Breast epithelium (tissue), 4 donors: ENCODE measurements around the gene SLC6A19. TPM values are rescaled to one million over a fixed set of nuclear protein-coding genes. Genes with fewer than 3 reads are reported as not detected.

Source experiments
- DNase-seq, 2 donors: peaks; one replicate each; pipeline ENCODE4 v3.0.0-alpha.2; 2019; ENCODE audit warnings: low spot score in 2 of 2
- H3K27ac ChIP-seq, 2 donors: fragments of 200-600 bp; sonication (generic) in 1 of 2; one replicate each; pipeline ENCODE4 v1.5.1; 2016 to 2019; ENCODE audit warnings: mild to moderate bottlenecking in 1 of 2
- H3K27me3 ChIP-seq, 2 donors: fragments of 200-600 bp; sonication (generic) in 1 of 2; one replicate each; pipeline versions ENCODE4 v1.5.1 to v1.6.0; 2017 to 2019; ENCODE audit warnings: control low read depth in 1 of 2, mild to moderate bottlenecking in 1 of 2
- H3K36me3 ChIP-seq: fragments of 200-600 bp; one replicate; pipeline ENCODE4 v1.5.1; 2019
- H3K4me1 ChIP-seq, 2 donors: fragments of 200-600 bp; sonication (generic); one replicate each; pipeline ENCODE4 v1.5.1; 2016 to 2019; ENCODE audit warnings: control low read depth in 1 of 2
- H3K4me3 ChIP-seq, 3 donors: fragments of 200-600 bp; sonication (generic); 1 replicate in 2 of 3; 2 replicates in 1 of 3; pipeline ENCODE4 v1.5.1; 2016 to 2019; ENCODE audit warnings: mild to moderate bottlenecking in 3 of 3, moderate library complexity in 2 of 3
- H3K9me3 ChIP-seq, 2 donors: fragments of 200-600 bp; sonication (generic) in 1 of 2; one replicate each; pipeline ENCODE4 v1.5.1; 2016 to 2019; ENCODE audit warnings: control low read depth in 1 of 2
- POLR2A ChIP-seq: fragments of 450-650 bp; IDR thresholded peaks from one replicate; pipeline ENCODE4 v1.6.1; 2016; ENCODE audit warnings: antibody characterized with exemption, mild to moderate bottlenecking, moderate library complexity
- POLR2AphosphoS5 ChIP-seq, 3 donors: sonication (generic); formaldehyde crosslinking; IDR thresholded peaks; one replicate each; pipeline ENCODE4 v1.6.1; 2017; ENCODE audit warnings: antibody characterized with exemption in 3 of 3
- intact Hi-C: fragments of 100-400 bp; cut with DNase I; formaldehyde crosslinking; loops from one replicate; pipeline ENCODE4 v1.15.1; 2023; ENCODE audit warnings: low total_unique reads
- total RNA-seq, 3 donors: library from RNA; depleted of rRNA; stranded (reverse); fragments of >200 nt; gene quantifications; one replicate each; pipeline ENCODE4 v1.1.0, GENCODE V29; 2016
- TF ChIP-seq, protein P1 (sequence below), 3 donors: fragments of 450-650 bp; IDR thresholded peaks; one replicate each; pipeline ENCODE4 v1.5.1; 2016 to 2017; ENCODE audit warnings: antibody characterized with exemption in 3 of 3, mild to moderate bottlenecking in 3 of 3, moderate library complexity in 3 of 3

The SLC6A19 gene
- total RNA-seq, 3 donors from 2014 or later, result not detected

DNA sequence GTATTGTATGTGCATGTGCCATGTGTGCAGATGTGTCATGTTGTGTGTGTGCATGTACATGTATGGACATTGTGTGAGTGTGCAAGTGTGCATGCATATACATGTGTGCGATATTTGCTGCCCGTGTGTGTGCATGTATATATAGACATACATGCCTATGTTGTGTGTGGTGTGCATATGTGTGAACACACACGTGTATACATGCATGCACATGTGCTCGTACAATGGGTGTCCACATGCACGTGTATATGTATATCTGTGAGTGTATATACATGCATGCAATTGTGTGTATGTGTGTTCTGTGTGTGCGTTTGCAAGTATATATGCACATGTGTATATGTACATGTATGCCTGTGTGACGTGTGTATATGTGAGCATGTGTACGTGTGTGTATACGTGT, 20.8 kb downstream of the SLC6A19 start:
- H3K36me3 ChIP-seq, result no peaks in the 10 kb centered on the region
- H3K27ac ChIP-seq, result no peak overlapping the region
- no peak for DNase-seq
- no peaks in the 10 kb centered on the region for H3K9me3 ChIP-seq
- intact Hi-C loops, result no loop called here
- no peak overlapping the region for H3K4me3 ChIP-seq
- H3K27me3 ChIP-seq, result peaks cover 0 to 46% of the 10 kb centered on the region in 2 donors
- H3K4me1 ChIP-seq, result no peaks in the 10 kb centered on the region
- TF ChIP-seq, protein P1, sequence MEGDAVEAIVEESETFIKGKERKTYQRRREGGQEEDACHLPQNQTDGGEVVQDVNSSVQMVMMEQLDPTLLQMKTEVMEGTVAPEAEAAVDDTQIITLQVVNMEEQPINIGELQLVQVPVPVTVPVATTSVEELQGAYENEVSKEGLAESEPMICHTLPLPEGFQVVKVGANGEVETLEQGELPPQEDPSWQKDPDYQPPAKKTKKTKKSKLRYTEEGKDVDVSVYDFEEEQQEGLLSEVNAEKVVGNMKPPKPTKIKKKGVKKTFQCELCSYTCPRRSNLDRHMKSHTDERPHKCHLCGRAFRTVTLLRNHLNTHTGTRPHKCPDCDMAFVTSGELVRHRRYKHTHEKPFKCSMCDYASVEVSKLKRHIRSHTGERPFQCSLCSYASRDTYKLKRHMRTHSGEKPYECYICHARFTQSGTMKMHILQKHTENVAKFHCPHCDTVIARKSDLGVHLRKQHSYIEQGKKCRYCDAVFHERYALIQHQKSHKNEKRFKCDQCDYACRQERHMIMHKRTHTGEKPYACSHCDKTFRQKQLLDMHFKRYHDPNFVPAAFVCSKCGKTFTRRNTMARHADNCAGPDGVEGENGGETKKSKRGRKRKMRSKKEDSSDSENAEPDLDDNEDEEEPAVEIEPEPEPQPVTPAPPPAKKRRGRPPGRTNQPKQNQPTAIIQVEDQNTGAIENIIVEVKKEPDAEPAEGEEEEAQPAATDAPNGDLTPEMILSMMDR (IDR thresholded peaks at IDR 0.05), result no peak
- TF ChIP-seq POLR2AphosphoS5 (IDR thresholded peaks at IDR 0.05), result no peak
- no peak for TF ChIP-seq POLR2A

DNA sequence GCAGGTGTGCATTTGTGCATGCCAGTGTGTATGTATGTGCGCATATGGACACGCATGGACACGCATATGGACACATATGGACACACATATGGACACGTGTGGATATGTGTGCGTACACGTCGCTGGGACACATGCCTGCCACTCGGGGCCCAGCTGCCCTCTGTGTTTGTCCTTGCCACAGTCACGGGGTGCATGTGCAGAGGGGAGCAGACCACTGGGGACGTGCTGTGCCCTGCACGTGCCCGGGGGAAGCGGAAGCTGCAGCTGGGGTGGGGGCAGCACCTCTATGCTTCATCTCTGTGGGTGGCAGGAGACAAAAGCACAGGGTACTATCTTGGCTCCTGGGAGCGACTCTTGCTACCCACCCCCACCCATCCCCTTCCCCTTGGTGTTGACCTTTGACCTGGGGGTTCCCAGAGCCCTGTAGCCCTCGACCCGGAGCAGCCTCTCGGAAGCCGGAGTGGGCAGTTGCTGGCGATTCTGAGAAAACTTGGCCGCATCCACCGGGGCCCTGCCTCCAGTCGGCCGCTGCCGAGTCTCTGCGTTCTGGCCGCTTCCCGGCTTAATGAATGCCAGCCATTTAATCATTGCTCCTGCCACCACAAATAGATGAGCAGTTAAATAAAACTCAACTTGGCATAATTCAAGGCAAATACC, 21.4 kb downstream of the SLC6A19 start:
- Histone ChIP-seq H3K9me3 (no peaks in the 10 kb centered on the region), H3K27ac (no peak overlapping the region), H3K4me1 (no peaks in the 10 kb centered on the region), H3K4me3 (no peak overlapping the region), H3K36me3 (no peaks in the 10 kb centered on the region), H3K27me3 (peaks cover 0 to 44% of the 10 kb centered on the region in 2 donors)
- TF ChIP-seq POLR2AphosphoS5 (IDR thresholded peaks at IDR 0.05), result no peak
- TF ChIP-seq POLR2A, result no peak
- TF ChIP-seq, protein P1 (IDR thresholded peaks at IDR 0.05), result no peak
- intact Hi-C loops, result no loop called here
- DNase-seq, result no peak

DNA sequence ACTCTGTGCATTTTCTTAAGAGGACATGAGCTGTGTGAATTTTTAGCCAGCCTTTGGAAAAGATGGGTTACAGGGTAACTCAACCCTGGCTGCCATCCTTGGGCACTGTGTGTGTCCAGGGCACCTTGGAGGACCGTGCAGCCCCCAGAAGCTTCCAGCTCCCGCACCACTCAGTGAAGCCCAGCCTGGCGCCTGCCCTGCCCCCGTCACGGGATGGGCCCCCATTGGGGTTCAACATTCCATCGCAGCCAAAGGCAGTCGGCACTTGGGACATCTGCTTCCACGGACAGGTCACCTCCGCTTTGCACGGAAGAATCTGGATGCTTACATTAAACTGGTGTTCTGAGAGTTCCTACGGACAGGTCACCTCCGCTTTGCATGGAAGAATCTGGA, 21.9 kb downstream of the SLC6A19 start:
- DNase-seq, result no peak
- TF ChIP-seq POLR2A (no peak), POLR2AphosphoS5 (IDR thresholded peaks at IDR 0.05) (no peak)
- TF ChIP-seq, protein P1 (IDR thresholded peaks at IDR 0.05), result no peak
- intact Hi-C loops, result no loop called here

DNA sequence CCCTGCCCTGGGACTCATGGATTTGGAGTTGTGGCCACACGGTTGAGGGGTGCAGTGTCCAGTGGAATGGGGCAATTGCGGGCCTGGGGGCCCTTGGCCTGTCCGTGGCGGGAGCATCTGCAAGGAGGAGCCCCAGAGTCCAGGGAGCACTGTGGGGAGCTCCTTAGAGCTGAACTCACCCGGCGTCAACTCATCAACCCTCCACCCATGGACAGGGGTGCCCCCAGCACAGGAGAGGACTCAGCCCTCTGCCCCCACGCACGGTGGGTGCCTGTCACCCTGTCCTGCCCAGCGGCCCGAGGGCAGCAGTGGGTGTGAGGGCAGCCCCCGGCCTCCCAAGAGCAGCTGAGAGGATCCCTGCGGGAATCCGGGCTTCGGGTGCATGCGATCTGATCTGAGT, 23.2 kb downstream of the SLC6A19 start:
- intact Hi-C loops, result no loop called here
- H3K4me1 ChIP-seq, result no peaks in the 10 kb centered on the region
- no peaks in the 10 kb centered on the region for H3K36me3 ChIP-seq
- no peak for TF ChIP-seq POLR2A
- TF ChIP-seq, protein P1 (IDR thresholded peaks at IDR 0.05), result no peak
- H3K27ac ChIP-seq, result no peak overlapping the region
- H3K27me3 ChIP-seq, result peaks cover 0 to 48% of the 10 kb centered on the region in 2 donors
- no peak for DNase-seq
- no peaks in the 10 kb centered on the region for H3K9me3 ChIP-seq
- no peak overlapping the region for H3K4me3 ChIP-seq

More for the DNA sequence above, 21.9 kb downstream of the SLC6A19 start:
- H3K9me3 ChIP-seq, result no peaks in the 10 kb centered on the region
- peaks cover 0 to 45% of the 10 kb centered on the region in 2 donors for H3K27me3 ChIP-seq
- H3K36me3 ChIP-seq, result no peaks in the 10 kb centered on the region
- no peak overlapping the region for H3K27ac ChIP-seq
- H3K4me1 ChIP-seq, result no peaks in the 10 kb centered on the region
- no peak overlapping the region for H3K4me3 ChIP-seq

DNA sequence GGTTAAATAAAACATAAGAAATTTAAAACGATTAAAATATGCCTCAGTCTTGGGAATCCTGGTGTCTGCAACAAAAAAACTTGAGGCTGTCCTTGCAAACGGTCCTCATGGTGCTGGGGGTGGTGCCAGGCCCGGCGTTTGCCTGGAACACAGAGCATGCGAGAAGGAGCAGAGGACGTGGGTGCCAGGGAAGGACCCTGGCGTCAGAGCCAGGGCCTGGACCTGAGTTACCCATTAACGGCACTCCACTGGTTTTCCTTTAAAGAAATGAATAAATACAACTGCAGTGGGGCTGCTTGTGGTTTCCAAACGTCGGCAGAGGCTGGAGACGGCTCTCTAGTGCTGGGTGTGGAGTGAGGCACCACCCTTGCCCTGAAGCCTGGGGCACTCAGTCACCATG, 23.7 kb downstream of the SLC6A19 start, which contains the start of gene SLC6A18:
TSS of gene SLC6A18 (plus strand) at position 301 of the 400 bp plus-strand sequence. CDS start at position 398, 97 bp downstream.
- Histone ChIP-seq H3K27me3 (peaks cover 0 to 49% of the 10 kb centered on the region in 2 donors), H3K27ac (no peak within 1 kb of the TSS)
- TF ChIP-seq, protein P1 (IDR thresholded peaks at IDR 0.05), result no peak
- TF ChIP-seq POLR2AphosphoS5 (IDR thresholded peaks at IDR 0.05) (no peak), POLR2A (no peak)

More for the DNA sequence above, 23.7 kb downstream of the SLC6A19 start, which contains the start of gene SLC6A18:
- Histone ChIP-seq H3K4me3 (no peak within 1 kb of the TSS), H3K9me3 (no peaks in the 10 kb centered on the region), H3K4me1 (no peaks in the 10 kb centered on the region), H3K36me3 (no peaks in the 10 kb centered on the region)
- no peak for DNase-seq
- intact Hi-C loops, result no loop called here
